ENCODE results near the gene FMO2.

DNA sequence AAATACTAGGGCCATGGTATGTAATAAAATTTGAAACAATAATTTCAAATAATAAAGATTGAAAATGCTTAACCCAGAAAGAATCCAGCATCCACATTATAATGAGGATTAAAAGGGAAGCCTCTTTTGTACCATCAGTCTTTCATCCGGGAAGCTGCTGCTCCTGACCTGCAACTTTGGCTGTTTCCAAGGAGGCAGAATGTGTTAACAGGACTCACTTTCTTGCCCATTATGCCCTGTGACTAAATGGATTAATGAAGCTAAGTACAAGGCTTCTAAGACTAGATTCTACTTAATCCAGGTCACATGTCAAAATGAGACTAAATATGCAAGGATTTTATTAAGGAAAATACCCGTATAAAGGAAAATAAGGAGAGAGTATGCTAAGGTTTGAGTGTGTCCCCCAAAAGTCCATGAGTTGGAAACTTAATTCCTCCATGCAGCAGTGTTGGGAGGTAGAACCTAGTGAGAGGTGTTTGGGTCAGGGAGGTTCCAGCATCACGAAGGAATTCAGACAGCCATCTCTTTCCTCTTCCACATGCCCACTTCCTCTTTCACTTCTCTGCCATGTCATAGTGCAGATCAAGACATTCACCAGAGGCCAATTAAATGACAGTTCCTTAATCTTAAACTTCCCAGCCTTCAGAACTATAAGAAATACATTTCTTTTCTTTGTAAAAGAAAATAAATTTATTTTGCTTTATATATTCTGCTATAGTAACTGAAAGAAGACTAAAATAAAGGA is 27.7 kb downstream of the FMO2 start:
- TF ChIP-seq, protein P1, sequence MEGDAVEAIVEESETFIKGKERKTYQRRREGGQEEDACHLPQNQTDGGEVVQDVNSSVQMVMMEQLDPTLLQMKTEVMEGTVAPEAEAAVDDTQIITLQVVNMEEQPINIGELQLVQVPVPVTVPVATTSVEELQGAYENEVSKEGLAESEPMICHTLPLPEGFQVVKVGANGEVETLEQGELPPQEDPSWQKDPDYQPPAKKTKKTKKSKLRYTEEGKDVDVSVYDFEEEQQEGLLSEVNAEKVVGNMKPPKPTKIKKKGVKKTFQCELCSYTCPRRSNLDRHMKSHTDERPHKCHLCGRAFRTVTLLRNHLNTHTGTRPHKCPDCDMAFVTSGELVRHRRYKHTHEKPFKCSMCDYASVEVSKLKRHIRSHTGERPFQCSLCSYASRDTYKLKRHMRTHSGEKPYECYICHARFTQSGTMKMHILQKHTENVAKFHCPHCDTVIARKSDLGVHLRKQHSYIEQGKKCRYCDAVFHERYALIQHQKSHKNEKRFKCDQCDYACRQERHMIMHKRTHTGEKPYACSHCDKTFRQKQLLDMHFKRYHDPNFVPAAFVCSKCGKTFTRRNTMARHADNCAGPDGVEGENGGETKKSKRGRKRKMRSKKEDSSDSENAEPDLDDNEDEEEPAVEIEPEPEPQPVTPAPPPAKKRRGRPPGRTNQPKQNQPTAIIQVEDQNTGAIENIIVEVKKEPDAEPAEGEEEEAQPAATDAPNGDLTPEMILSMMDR (IDR thresholded peaks at IDR 0.05; ENCODE audit: insufficient read depth, low read length): no peak
- TF ChIP-seq GABPA (IDR thresholded peaks at IDR 0.05; ENCODE audit: low read depth): no peak
- TF ChIP-seq, protein P2, sequence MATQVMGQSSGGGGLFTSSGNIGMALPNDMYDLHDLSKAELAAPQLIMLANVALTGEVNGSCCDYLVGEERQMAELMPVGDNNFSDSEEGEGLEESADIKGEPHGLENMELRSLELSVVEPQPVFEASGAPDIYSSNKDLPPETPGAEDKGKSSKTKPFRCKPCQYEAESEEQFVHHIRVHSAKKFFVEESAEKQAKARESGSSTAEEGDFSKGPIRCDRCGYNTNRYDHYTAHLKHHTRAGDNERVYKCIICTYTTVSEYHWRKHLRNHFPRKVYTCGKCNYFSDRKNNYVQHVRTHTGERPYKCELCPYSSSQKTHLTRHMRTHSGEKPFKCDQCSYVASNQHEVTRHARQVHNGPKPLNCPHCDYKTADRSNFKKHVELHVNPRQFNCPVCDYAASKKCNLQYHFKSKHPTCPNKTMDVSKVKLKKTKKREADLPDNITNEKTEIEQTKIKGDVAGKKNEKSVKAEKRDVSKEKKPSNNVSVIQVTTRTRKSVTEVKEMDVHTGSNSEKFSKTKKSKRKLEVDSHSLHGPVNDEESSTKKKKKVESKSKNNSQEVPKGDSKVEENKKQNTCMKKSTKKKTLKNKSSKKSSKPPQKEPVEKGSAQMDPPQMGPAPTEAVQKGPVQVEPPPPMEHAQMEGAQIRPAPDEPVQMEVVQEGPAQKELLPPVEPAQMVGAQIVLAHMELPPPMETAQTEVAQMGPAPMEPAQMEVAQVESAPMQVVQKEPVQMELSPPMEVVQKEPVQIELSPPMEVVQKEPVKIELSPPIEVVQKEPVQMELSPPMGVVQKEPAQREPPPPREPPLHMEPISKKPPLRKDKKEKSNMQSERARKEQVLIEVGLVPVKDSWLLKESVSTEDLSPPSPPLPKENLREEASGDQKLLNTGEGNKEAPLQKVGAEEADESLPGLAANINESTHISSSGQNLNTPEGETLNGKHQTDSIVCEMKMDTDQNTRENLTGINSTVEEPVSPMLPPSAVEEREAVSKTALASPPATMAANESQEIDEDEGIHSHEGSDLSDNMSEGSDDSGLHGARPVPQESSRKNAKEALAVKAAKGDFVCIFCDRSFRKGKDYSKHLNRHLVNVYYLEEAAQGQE (IDR thresholded peaks at IDR 0.05; ENCODE audit: insufficient replicate concordance, low read depth): no peak

All from HL-60 (cell line).